Measurements from ENCODE around the gene MACO1. TPM values are rescaled to one million over a fixed set of nuclear protein-coding genes. Genes with fewer than 3 reads are reported as not detected.

MACO1 gene
- total and polyA plus RNA-seq, 9 of the 15 experiments (the other 6 are each of a cell fraction or from before 2014, with no cell fraction given) = 4.6 to 28.4 (median 21.7) TPM

DNA sequence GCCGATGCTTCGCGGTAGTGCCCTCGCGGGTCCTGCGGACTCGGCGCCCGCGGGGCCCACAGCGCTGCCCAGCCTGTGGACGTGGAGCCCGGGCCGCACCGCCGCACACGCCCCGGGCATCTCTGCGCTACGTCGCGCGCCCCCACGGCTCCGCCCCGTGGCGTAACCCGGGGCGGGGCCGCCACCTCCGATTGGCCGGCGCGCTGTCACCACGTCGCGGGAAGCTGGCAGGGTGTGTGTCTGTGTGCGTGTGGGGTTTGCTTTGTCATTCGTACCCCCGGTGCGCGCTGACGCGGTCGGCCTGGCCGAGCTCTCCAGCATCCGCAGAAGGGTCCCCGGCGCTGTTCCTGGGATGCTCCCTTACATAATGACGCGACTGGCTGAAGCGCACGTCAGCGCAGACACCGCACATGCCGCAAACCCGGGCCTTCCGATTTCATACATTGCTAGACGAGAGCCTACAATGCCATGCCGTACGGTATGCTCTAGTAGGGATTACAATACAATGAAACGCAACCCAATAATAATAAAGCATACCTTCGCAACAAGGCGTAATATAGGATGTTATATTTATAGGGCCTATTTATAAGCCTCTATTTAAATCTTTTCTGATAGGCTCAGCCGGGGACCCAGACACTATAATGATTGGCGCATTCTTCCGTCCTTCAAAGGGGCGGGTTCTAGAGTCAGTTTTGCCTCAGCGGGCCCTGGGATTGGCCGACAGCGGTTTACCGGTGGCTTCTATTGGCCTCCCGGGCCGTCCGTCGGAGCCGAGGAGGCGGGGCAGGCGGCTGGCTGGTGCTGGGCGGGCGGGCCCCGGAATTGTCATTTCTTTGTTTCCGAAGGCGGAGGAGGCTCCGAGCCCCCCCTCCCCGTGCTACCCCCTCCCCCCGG, at the start of gene MACO1 (continued):
- TF ChIP-seq TRIM25 (IDR thresholded peaks at IDR 0.05; ENCODE audit: borderline replicate concordance) = no peak
- peak; percentile 90; the same call in 1 of the 2 replicates for TF ChIP-seq ATF7 (IDR thresholded peaks at IDR 0.05)
- TF ChIP-seq SIN3B (IDR thresholded peaks at IDR 0.05; ENCODE audit: low read depth) = peak; percentile 74
- TF ChIP-seq, protein P1, sequence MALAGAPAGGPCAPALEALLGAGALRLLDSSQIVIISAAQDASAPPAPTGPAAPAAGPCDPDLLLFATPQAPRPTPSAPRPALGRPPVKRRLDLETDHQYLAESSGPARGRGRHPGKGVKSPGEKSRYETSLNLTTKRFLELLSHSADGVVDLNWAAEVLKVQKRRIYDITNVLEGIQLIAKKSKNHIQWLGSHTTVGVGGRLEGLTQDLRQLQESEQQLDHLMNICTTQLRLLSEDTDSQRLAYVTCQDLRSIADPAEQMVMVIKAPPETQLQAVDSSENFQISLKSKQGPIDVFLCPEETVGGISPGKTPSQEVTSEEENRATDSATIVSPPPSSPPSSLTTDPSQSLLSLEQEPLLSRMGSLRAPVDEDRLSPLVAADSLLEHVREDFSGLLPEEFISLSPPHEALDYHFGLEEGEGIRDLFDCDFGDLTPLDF (CRISPR knock-in tag; IDR thresholded peaks at IDR 0.05) = peak; percentile 83
- no peak for TF ChIP-seq ZFP30 (CRISPR knock-in tag; IDR thresholded peaks at IDR 0.05; ENCODE audit: borderline replicate concordance)
- peak; percentile 60; the same call in 1 of the 2 replicates for TF ChIP-seq SMARCA4 (IDR thresholded peaks at IDR 0.05)
- peak; percentile 98 for TF ChIP-seq TAF7 (tag; IDR thresholded peaks at IDR 0.05)
- TF ChIP-seq, protein P2, sequence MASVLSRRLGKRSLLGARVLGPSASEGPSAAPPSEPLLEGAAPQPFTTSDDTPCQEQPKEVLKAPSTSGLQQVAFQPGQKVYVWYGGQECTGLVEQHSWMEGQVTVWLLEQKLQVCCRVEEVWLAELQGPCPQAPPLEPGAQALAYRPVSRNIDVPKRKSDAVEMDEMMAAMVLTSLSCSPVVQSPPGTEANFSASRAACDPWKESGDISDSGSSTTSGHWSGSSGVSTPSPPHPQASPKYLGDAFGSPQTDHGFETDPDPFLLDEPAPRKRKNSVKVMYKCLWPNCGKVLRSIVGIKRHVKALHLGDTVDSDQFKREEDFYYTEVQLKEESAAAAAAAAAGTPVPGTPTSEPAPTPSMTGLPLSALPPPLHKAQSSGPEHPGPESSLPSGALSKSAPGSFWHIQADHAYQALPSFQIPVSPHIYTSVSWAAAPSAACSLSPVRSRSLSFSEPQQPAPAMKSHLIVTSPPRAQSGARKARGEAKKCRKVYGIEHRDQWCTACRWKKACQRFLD (CRISPR knock-in tag; IDR thresholded peaks at IDR 0.05) = peak; percentile 70
- TF ChIP-seq, protein P3, sequence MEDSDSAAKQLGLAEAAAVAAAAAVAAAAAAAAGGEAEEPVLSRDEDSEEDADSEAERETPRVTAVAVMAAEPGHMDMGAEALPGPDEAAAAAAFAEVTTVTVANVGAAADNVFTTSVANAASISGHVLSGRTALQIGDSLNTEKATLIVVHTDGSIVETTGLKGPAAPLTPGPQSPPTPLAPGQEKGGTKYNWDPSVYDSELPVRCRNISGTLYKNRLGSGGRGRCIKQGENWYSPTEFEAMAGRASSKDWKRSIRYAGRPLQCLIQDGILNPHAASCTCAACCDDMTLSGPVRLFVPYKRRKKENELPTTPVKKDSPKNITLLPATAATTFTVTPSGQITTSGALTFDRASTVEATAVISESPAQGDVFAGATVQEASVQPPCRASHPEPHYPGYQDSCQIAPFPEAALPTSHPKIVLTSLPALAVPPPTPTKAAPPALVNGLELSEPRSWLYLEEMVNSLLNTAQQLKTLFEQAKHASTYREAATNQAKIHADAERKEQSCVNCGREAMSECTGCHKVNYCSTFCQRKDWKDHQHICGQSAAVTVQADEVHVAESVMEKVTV (CRISPR knock-in tag; IDR thresholded peaks at IDR 0.05) = no peak
- no peak for TF ChIP-seq TRIM24 (IDR thresholded peaks at IDR 0.05)
- no peak for TF ChIP-seq ZFPM2 (CRISPR knock-in tag; IDR thresholded peaks at IDR 0.05)
- peak; percentile 88 for TF ChIP-seq ZNF316 (IDR thresholded peaks at IDR 0.05)
- peak; percentile 90 for TF ChIP-seq CREM (IDR thresholded peaks at IDR 0.05; ENCODE audit: low read depth)
- no peak for TF ChIP-seq ZNF212 (CRISPR knock-in tag; IDR thresholded peaks at IDR 0.05)
- no peak for TF ChIP-seq NFE2L1 (tag; IDR thresholded peaks at IDR 0.05; ENCODE audit: borderline replicate concordance, low read depth)
- peak; percentile 57; the same call in 1 of the 2 replicates for TF ChIP-seq NCOA6 (IDR thresholded peaks at IDR 0.05)
- TF ChIP-seq TAF1 (IDR thresholded peaks at IDR 0.05; ENCODE audit: control insufficient read depth, extremely low read depth, insufficient read depth, low read length, severe bottlenecking) = peak; percentile 100
- TF ChIP-seq, protein P4, sequence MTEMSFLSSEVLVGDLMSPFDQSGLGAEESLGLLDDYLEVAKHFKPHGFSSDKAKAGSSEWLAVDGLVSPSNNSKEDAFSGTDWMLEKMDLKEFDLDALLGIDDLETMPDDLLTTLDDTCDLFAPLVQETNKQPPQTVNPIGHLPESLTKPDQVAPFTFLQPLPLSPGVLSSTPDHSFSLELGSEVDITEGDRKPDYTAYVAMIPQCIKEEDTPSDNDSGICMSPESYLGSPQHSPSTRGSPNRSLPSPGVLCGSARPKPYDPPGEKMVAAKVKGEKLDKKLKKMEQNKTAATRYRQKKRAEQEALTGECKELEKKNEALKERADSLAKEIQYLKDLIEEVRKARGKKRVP (CRISPR knock-in tag; IDR thresholded peaks at IDR 0.05) = 0 out of 2 replicates have a peak, but pooled peaks have one; percentile 38
- no peak for TF ChIP-seq JUNB (CRISPR knock-in tag; conservative IDR thresholded peaks at IDR 0.05)
- 0 out of 4 replicates have a peak, but pooled peaks of 1 of the 2 experiments have one; percentile 3 for TF ChIP-seq RAD21 (CRISPR knock-in tag; conservative IDR thresholded peaks at IDR 0.05 in 1 of 2, IDR thresholded peaks at IDR 0.05 in 1 of 2)

Measured in K562 (cell line).